ENCODE data around the gene MAP7D2. TPM values are rescaled to one million over a fixed set of nuclear protein-coding genes. Genes with fewer than 3 reads are reported as not detected.

MAP7D2 gene
- total and polyA plus RNA-seq, 2 of the 13 experiments (the other 11 are each of a cell fraction or from before 2014, with no cell fraction given): 9.6 to 10.5 TPM

GRCh38 chrX:20129547-20129946 is 12.8 kb upstream of the MAP7D2 start:
- no TSS peak for BruUV-seq (replicated peaks)
- Histone ChIP-seq H3K79me2 (ENCODE audit: insufficient read depth, low read length) (no peaks in the 10 kb centered on the region), H3K27ac (ENCODE audit: extremely low read length, insufficient read depth, low read length) (no peak overlapping the region), H3K9me3 (ENCODE audit: low read length) (no peaks in the 10 kb centered on the region), H3K4me2 (ENCODE audit: low read depth, low read length) (no peak overlapping the region), H3K4me1 (ENCODE audit: insufficient read depth, low read length) (peaks cover 10% of the 10 kb centered on the region), H3K36me3 (replicated peaks in 1 of 2; ENCODE audit: control insufficient read depth in 1 of 2, insufficient read depth in 2 of 2, low read length in 2 of 2) (peaks cover 0 to 15% of the 10 kb centered on the region in 2 experiments; a peak in 2 of 5 replicates), H3K9ac (ENCODE audit: insufficient read depth, low read depth, low read length) (no peak overlapping the region), H3K4me3 (replicated peaks in 1 of 3; ENCODE audit: insufficient read depth in 1 of 3, low read depth in 2 of 3, low read length in 3 of 3) (no peak overlapping the region), H3K27me3 (ENCODE audit: control insufficient read depth in 1 of 2, insufficient read depth in 2 of 2, low read length in 2 of 2) (no peaks in the 10 kb centered on the region), H2AFZ (ENCODE audit: low read length) (no peak overlapping the region), H4K20me1 (ENCODE audit: insufficient read depth, low read length) (0 out of 2 replicates have a peak, but pooled peaks cover 4% of the 10 kb centered on the region)
- in situ Hi-C loops (cut with HindIII; ENCODE audit: extremely low pct_ligation_motif_present, low pct_unique_long_range_greater_than_20kb): no loop called here
- DNase-seq (ENCODE audit: low spot score) (no peak), FAIRE-seq (no peak), ATAC-seq (no peak)
- POLR2A ChIA-PET: no interaction called here
- intact Hi-C loops (cut with micrococcal nuclease; ENCODE audit: unreplicated experiment): no loop called here
- 100% methylated on average over 1 of the region's 1 CpG for WGBS (ENCODE audit: low lambda C conversion rate)
- CTCF ChIA-PET (ENCODE audit: low intra/inter-chr PET ratio, low total read pairs): no interaction called here
- TF ChIP-seq ZNF746 (CRISPR knock-in tag; IDR thresholded peaks at IDR 0.05) (no peak), SRSF4 (IDR thresholded peaks at IDR 0.05; ENCODE audit: low read depth, low read length, poor library complexity, severe bottlenecking) (no peak), CHD4 (IDR thresholded peaks at IDR 0.05; ENCODE audit: borderline replicate concordance, low read length) (no peak), ZNF333 (CRISPR knock-in tag; IDR thresholded peaks at IDR 0.05; ENCODE audit: borderline replicate concordance) (no peak), MYPOP (CRISPR knock-in tag; IDR thresholded peaks at IDR 0.05) (no peak), ZNF841 (CRISPR knock-in tag; IDR thresholded peaks at IDR 0.05; ENCODE audit: borderline replicate concordance) (no peak), GPBP1L1 (CRISPR knock-in tag; IDR thresholded peaks at IDR 0.05) (no peak), SUZ12 (IDR thresholded peaks at IDR 0.05; ENCODE audit: low read depth, low read length) (no peak)
- TF ChIP-seq, protein P1, sequence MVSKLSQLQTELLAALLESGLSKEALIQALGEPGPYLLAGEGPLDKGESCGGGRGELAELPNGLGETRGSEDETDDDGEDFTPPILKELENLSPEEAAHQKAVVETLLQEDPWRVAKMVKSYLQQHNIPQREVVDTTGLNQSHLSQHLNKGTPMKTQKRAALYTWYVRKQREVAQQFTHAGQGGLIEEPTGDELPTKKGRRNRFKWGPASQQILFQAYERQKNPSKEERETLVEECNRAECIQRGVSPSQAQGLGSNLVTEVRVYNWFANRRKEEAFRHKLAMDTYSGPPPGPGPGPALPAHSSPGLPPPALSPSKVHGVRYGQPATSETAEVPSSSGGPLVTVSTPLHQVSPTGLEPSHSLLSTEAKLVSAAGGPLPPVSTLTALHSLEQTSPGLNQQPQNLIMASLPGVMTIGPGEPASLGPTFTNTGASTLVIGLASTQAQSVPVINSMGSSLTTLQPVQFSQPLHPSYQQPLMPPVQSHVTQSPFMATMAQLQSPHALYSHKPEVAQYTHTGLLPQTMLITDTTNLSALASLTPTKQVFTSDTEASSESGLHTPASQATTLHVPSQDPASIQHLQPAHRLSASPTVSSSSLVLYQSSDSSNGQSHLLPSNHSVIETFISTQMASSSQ (IDR thresholded peaks at IDR 0.05; ENCODE audit: low read depth): no peak
- TF ChIP-seq, protein P1 (CRISPR knock-in tag; IDR thresholded peaks at IDR 0.05; ENCODE audit: borderline replicate concordance): no peak
- TF ChIP-seq, protein P2, sequence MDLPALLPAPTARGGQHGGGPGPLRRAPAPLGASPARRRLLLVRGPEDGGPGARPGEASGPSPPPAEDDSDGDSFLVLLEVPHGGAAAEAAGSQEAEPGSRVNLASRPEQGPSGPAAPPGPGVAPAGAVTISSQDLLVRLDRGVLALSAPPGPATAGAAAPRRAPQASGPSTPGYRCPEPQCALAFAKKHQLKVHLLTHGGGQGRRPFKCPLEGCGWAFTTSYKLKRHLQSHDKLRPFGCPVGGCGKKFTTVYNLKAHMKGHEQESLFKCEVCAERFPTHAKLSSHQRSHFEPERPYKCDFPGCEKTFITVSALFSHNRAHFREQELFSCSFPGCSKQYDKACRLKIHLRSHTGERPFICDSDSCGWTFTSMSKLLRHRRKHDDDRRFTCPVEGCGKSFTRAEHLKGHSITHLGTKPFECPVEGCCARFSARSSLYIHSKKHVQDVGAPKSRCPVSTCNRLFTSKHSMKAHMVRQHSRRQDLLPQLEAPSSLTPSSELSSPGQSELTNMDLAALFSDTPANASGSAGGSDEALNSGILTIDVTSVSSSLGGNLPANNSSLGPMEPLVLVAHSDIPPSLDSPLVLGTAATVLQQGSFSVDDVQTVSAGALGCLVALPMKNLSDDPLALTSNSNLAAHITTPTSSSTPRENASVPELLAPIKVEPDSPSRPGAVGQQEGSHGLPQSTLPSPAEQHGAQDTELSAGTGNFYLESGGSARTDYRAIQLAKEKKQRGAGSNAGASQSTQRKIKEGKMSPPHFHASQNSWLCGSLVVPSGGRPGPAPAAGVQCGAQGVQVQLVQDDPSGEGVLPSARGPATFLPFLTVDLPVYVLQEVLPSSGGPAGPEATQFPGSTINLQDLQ (CRISPR knock-in tag; IDR thresholded peaks at IDR 0.05): no peak
- TF ChIP-seq, protein P3, sequence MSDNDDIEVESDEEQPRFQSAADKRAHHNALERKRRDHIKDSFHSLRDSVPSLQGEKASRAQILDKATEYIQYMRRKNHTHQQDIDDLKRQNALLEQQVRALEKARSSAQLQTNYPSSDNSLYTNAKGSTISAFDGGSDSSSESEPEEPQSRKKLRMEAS (IDR thresholded peaks at IDR 0.05): no peak
- TF ChIP-seq, protein P4, sequence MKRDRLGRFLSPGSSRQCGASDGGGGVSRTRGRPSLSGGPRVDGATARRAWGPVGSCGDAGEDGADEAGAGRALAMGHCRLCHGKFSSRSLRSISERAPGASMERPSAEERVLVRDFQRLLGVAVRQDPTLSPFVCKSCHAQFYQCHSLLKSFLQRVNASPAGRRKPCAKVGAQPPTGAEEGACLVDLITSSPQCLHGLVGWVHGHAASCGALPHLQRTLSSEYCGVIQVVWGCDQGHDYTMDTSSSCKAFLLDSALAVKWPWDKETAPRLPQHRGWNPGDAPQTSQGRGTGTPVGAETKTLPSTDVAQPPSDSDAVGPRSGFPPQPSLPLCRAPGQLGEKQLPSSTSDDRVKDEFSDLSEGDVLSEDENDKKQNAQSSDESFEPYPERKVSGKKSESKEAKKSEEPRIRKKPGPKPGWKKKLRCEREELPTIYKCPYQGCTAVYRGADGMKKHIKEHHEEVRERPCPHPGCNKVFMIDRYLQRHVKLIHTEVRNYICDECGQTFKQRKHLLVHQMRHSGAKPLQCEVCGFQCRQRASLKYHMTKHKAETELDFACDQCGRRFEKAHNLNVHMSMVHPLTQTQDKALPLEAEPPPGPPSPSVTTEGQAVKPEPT (CRISPR knock-in tag; IDR thresholded peaks at IDR 0.05; ENCODE audit: low read depth): no peak

All from HepG2 (cell line).